GM10248 (cell line): ENCODE measurements around the gene MUSTN1.

Source experiments
- CTCF ChIA-PET: fragments of 300-600 bp; sonication (Branson Sonifier 250); formaldehyde crosslinking; extraction: SDS; loops from one replicate; lab custom pipeline; 2021; ENCODE audit warnings: antibody characterized with exemption; lab: Yijun Ruan, JAX
- POLR2A ChIA-PET: fragments of 350-650 bp; sonication (Branson Sonifier 250); formaldehyde crosslinking; extraction: SDS; loops from one replicate; lab custom pipeline; 2020; ENCODE audit warnings: antibody characterized with exemption; lab: Yijun Ruan, JAX
- DNase-seq: peaks from one replicate; pipeline ENCODE4 v3.0.0; 2012; ENCODE audit errors: extremely low spot score
- CTCF ChIP-seq: IDR thresholded peaks from 2 replicates; pipeline ENCODE4 v1.5.1; 2012; ENCODE audit warnings: mild to moderate bottlenecking, low read depth; ENCODE audit errors: extremely low read depth, missing control alignments, control extremely low read depth

Gene MUSTN1

GRCh38 chr3:52849656-52850055 lies 14.8 kb upstream of the MUSTN1 start:
- DNase-seq = no peak
- ChIA-PET CTCF (interaction anchor here (1.0 to 3.5 kb wide), 5 partner anchors 11 to 265 kb away, joined by 3 to 13 read pairs (median 6); no protein-coding TSS in a partner anchor), POLR2A (no interaction called here)
- no peak for TF ChIP-seq CTCF

GRCh38 chr3:52848617-52849016 lies 13.8 kb upstream of the MUSTN1 start:
- ChIA-PET CTCF (interaction anchor here (1.2 to 1.9 kb wide), 8 partner anchors 10 to 269 kb away, joined by 3 to 7 read pairs (median 4); no protein-coding TSS in a partner anchor), POLR2A (no interaction called here)
- TF ChIP-seq CTCF = no peak
- DNase-seq = no peak

- DNase-seq = no peak
- ChIA-PET CTCF (interaction anchor here (1.2 to 1.9 kb wide), 6 partner anchors 82 to 270 kb away, joined by 3 to 6 read pairs (median 4); no protein-coding TSS in a partner anchor), POLR2A (no interaction called here)
- no peak for TF ChIP-seq CTCF
These were observed 12.9 kb upstream of the MUSTN1 start for GRCh38 chr3:52847726-52848125.

- CTCF ChIA-PET = interaction anchor here (1.8 kb wide), 1 partner anchor 26 kb away, joined by 3 read pairs; no protein-coding TSS in a partner anchor
- TF ChIP-seq CTCF = no peak
- POLR2A ChIA-PET = no interaction called here
- no peak for DNase-seq
These were observed 12.4 kb upstream of the MUSTN1 start for GRCh38 chr3:52847241-52847640.

- ChIA-PET POLR2A (no interaction called here), CTCF (interaction anchor here (1.4 to 1.8 kb wide), 5 partner anchors 12 to 258 kb away, joined by 3 to 6 read pairs (median 4); partner anchors contain the start of gene MUSTN1)
- DNase-seq = no peak
- TF ChIP-seq CTCF = no peak
These were observed 11.7 kb upstream of the MUSTN1 start for GRCh38 chr3:52846432-52846965.

GRCh38 chr3:52845691-52846431 lies 11.0 kb upstream of the MUSTN1 start:
- TF ChIP-seq CTCF = peak; percentile 33
- ChIA-PET POLR2A (no interaction called here), CTCF (interaction anchor here (0.8 to 1.8 kb wide), 12 partner anchors 11 to 259 kb away, joined by 3 to 6 read pairs (median 3); partner anchors contain the start of gene MUSTN1)
- DNase-seq = no peak
